ENCODE data around the gene DYNC2LI1.

The DYNC2LI1 gene

GRCh38 chr2:43851011-43851980 is 77.5 kb downstream of the DYNC2LI1 start:
- no peak for DNase-seq

DNA sequence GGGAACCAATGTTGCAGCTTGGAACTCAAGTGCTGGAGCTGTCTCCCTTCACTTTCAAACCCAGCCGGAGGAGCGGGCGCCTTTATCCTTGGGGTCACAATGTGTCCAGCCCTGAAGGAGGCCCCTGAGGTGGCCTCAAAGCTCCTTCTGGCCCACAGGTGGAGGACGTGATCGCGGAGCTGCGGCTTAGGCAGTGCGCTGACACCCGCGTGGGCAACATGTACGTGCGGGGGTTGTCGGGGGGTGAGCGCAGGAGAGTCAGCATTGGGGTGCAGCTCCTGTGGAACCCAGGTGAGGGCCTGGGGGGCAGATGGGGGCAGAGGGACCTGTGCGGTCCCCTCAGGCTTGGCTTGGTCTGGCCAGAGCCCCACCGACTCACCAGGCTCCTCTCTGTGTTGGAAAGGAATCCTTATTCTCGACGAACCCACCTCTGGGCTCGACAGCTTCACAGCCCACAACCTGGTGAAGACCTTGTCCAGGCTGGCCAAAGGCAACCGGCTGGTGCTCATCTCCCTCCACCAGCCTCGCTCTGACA is 78.4 kb downstream of the DYNC2LI1 start:
- no peak for DNase-seq

GRCh38 chr2:43853141-43854081 is 79.6 kb downstream of the DYNC2LI1 start:
- DNase-seq, result no peak

DNA sequence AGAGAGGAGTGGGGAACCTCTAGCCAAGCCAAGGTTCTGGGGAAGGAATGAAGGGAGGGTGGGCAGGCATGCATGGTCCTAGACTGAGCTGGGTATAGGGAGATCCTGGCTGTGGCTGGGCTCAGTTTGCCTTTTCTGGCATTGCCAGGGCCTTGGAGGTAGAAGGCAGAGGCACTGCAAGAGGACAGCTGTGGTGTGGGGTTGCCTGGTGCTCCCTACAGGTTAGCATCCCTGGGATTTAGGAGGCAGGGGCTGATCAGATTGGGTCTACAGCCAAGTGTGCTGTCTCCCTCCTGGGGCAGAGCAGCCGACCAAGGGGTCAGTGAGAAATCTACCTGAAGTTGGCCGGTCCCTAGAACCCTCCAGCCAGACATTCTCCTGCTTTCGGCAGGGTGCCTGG is 80.8 kb downstream of the DYNC2LI1 start:
- no peak for DNase-seq

DNA sequence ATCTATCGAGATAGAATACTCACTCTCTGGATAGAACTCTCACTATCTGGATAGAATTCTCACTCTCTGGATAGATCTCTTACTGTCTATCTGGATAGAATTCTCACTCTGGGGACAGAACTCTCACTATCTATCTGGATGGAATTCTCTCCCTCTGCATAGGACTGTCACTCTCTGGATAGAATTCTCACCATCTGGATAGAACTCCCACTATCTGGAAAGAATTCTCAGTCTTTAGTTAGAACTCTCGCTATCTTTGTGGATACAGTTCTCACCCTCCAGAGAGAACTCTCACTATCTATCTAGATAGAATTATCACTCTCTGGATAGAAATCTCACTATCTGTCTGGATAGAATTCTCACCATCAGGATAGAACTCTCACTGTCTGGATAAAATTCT is 81.5 kb downstream of the DYNC2LI1 start:
- DNase-seq, result no peak
